DMS114 treated with DMSO at 0.1 percent for 48 hours (cell line): ENCODE measurements around the gene FOCAD.
"Not testable (repeated sequence)": the region's sequence is repeated elsewhere in the genome, so short reads cannot be mapped to it uniquely, and the experiment has no call there.

Experiments used
- DNase-seq: peaks from one replicate; lab custom pipeline; 2025; ENCODE audit not compliant: unreplicated experiment; lab: John Stamatoyannopoulos, UW

Gene FOCAD

DNA sequence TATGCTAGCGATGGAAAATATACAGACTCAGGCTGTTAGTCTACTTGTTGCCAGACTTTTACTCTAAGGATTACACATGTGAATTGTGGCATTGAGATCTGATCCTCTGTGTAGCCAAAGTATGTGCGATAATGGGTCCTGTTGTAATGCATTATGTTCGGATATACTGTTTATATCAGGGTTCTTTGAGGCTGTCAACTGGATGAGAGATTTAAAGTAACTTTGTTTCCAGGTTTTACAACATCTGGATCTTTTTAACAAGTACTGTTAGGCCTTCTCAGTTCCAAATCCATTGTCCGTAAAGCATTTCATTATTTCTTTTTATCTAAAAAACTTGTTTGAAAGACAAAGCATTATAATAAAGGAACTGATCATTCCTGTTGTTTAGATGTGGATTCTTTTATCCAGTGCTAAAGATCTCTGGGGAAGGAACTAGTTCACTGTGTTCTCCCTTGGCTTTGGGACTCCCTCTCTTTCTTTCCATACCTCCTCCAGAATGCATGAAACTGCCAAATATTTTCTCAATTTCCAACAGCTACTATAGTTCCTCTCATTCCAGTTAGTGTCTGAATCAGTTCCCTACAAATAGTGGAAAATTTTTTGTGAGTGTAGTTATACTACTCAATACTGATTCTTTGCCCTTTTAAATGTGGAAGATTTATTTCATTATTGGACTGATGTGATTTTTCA is 278.6 kb downstream of the FOCAD start:
- DNase-seq, result no peak

DNA sequence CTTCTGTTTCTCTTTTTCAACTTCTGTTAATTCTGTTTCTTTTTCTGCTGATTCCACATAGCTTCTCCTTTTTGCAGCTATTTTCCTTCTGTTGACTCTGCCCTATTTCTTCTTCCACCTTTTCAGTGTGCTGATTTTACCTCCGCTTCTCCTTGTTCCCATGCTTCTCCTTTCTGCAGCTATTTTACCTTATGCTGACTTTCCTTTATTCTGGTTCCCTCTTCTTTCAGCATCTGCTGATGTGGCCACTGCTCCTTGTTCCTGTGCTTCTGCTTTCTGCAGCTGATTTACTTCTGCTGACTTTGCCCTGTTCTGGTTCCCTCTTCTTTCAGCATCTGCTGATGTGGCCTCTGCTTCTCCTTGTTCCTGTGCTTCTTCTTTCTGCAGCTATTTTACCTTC is 288.6 kb downstream of the FOCAD start:
- DNase-seq, result no peak

DNA sequence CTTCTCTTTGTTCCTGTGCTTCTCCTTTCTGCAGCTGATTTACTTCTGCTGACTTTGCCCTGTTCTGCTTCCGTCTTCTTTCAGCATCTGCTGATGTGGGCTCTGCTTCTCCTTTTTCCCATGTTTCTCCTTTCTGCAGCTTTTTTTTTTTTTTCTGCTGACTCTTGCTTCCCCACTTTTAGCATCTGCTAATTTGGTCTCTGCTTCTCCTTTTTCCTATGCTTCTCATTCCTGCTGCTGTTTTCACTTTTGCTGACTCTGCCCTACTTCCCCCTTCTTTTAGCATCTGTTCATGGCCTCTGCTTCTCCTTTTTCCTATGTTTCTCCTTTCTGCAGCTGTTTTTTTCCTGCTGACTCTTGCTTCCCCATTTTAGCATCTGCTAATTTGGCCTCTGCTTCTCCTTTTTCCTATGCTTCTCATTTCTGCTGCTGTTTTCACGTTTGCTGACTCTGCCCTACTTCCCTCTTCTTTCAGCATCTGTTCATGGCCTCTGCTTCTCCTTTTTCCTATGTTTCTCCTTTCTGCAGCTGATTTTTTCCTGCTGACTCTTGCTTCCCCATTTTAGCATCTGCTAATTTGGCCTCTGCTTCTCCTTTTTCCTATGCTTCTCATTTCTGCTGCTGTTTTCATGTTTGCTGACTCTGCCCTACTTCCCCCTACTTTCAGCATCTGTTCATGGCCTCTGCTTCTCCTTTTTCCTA is 289.3 kb downstream of the FOCAD start:
- DNase-seq, result not testable (repeated sequence)

DNA sequence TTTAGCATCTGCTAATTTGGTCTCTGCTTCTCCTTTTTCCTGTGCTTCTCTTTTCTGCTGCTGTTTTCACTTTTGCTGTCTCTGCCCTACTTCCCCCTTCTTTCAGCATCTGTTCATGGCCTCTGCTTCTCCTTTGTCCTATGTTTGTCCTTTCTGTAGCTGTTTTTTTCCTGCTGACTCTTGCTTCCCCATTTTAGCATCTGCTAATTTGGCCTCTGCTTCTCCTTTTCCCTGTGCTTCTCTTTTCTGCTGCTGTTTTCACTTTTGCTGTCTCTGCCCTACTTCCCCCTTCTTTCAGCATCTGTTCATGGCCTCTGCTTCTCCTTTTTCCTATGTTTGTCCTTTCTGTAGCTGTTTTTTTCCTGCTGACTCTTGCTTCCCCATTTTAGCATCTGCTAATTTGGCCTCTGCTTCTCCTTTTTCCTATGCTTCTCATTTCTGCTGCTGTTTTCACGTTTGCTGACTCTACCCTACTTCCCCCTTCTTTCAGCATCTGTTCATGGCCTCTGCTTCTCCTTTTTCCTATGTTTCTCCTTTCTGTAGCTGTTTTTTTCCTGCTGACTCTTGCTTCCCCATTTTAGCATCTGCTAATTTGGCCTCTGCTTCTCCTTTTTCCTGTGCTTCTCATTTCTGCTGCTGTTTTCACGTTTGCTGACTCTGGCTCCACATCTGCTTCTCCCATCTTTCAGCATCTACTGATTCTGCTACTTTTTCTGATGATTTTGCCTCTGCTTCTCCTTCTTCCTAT is 290.3 kb downstream of the FOCAD start:
- DNase-seq, result not testable (repeated sequence)

DNA sequence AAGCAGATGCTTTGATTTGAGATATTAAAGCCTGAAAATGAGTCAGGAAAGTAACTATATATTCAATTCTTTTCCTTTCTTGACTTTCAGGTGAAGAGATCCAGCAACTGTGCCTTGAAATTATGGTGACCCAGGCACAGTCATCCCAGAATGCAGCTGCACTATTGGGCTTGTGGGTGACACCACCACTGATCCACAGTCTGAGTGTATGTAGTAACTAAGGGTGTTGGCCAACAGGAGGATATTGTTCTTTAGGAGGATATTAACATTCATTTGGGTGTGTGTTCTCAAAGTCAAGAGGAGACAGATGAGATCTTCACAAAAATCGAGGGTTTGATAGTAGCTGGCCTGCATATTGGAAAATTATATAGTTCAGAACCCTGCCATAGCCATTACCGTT is 294.2 kb downstream of the FOCAD start:
- DNase-seq, result no peak

DNA sequence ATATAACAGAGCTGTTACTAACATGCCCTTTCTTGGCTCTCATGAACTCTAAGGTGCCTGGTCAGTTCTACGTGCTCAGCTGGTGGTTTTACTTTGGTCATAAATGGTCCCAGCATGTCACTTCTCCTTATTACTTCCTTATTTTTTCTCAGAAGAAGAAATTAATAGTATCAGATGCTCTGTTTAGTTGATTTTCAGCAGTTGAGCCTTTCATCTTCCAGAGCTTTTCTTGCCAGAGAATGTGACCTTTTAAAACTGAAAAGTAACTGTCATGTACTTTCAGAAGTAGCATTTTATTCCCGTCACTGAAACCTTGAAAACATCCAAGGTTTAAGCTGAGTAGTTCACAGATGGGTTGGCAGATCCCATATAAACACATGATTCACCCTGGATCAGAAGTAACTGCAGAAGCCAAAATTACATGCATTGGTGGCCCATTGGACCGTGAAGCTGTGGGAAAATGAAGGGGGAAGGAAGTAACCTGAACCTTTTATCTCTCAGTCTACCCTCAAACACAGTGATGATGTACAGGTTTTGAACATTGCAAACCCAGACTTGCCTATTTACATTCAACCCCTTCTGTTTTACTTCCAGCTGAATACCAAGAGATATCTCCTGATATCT is 296.9 kb downstream of the FOCAD start:
- DNase-seq, result no peak

DNA sequence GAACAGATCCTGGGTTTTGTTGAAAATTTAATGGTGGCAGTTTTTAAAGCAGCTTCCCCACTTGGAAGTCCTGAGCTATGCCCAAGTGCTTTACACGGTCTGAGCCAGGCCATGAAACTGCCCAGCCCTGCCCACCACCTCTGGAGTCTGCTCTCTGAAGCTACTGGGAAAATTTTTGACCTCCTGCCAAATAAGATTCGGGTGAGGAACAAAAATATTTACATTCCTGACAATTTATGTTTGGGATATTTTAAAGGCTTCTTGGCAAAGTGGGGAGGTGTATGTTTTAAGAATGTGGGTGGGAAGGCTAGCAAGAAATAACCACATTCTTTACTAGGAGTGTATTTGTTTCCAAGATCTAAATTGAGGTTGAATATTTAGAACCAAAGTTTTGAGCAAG is 297.4 kb downstream of the FOCAD start:
- no peak for DNase-seq

DNA sequence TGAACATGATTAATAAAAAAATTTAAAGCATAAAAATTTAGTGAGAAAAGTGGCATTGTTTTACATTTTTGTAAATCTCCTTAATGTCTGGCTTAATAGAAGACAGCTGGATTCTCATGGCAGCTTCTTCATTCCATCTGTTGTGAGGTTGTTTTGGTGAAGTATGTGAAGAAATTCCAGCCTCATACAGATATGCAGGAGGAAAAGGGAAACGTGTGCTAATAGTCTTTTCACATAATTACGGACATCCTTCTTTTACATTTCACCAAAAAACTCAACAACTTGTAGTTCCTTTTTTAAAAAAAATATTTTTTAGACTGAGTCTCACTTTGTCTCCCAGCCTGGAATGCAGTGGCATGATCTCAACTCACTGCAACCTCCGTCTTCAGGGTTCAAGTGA is 300.4 kb downstream of the FOCAD start:
- no peak for DNase-seq

DNA sequence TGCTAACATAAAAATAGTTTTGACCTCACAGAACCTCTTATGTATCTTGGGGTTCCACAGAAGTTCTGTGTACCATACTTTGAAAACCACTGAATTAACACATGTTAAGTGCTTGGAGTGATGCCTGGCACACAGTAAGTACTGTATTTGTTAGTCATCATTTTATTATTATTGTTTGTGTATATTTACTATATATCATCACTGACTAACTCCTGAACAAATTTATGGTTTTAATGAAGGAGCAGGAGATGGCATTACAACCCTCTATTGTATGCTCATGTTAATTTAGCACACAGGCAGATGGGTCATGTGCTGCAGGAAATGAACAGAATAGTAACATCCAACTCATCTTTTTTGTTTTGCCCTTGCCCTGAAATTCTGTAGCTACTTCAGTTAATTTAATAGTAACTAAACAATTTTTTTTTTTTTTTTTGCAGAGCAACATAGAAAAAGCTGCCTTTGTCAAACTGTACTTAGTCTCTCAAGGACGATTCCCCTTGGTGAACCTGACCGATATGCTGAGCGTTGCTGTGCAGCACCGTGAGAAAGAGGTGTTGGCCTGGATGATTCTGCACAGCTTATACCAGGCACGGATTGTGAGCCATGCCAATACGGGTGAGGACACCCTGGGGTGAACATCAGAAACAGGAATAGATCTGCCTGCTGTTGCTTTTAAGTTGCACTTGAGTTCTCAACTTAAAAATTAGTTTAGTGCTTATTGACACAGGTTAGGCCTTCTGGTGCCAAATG is 302.0 kb downstream of the FOCAD start:
- no peak for DNase-seq

DNA sequence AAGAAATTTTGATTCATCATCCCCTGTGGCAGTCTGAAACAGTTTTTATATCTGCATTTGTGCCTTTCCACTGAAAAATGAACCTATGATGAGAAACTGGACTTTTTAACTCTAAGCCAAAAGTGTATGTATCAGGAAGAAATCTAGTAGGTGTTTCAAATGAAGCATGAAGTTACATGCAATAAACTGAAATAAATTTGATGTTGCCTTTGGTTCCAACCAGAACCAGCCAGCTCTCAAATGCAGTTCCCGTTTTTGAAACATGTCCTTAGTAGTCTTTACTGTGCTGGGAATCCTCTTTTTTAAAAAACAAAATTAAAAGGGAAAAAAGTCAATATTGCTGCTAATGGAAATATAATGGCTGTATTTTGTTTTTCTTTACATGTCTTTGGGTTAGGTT is 303.5 kb downstream of the FOCAD start:
- no peak for DNase-seq

DNA sequence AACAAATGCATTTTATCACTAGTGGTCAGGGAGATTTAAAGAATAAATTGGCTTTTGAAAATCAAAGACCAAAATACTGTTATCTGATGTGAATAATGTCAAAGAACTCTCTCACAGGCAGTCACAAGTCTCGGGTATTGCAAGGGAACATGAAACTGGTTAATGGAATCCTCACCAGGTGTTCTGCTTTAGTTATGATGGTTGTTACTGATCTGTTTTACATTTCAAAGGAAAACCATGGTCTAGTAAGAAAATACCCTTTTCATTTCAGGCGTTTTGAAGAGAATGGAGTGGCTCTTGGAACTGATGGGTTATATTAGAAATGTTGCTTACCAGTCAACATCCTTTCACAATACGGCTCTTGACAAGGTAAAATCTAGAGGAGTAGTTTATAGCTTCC is 304.0 kb downstream of the FOCAD start:
- DNase-seq, result no peak

DNA sequence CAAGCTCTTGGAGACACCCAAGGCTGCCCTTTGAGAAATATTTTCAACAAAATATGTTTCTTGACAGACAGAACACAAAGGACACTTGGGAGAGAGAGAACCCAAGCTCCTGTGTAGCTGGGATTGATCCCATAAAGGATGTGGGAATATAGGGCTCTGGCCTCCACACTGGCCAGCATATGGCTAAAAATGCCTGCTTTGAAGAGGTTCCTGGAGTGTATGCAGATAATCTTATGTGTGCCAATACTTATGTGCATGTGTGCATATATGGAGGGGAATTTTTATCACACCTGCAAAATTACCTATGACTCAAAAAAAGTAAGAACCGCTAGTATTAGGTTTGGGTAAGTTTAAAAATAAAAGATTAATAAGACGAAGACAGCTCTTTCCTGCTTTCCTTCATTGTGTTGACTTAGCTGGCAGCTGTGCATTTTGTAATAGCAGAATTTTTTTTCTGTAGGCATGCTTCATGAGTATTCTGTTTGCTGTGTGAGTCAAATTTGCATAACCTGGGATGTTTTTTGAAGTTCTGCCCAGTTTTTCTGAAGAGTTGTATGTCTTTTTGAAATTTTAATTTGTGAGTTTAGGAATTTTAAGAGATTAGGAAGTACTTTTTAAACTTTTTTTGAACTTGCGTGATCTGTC is 304.7 kb downstream of the FOCAD start:
- no peak for DNase-seq

DNA sequence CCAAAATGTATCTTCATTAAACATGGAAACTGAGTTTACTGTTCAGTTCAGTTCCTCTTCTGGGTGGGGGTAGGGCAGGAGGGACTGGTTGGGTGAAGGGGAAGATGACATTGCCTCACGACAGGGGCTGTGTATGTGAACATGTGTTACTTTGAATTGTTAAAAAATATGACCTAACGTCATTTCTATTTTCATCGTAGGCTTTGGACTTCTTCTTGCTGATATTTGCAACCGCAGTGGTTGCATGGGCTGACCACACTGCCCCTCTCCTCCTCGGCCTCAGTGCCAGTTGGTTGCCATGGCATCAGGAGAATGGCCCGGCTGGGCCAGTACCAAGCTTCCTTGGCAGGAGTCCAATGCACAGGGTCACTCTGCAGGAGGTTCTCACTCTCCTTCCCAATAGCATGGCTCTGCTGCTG is 305.9 kb downstream of the FOCAD start:
- no peak for DNase-seq

DNA sequence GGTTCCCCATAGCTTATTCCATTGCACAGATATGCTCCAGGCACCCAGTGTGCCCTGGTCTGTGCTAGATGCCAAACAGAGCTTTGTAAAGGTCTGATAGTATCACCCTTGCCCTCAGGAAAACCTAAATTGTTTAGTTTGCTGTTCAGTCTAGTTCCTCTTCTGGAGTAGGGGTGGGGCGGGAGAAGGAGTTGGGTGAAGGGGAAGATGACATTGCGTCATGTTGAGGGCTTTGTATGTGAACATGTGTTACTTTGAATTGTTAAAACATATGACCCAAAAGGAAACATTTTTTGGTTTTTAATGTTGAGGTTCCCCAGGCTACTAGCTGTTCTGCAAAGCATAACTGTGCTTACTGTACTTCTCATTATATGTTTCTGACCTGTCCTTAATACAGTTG is 306.8 kb downstream of the FOCAD start:
- no peak for DNase-seq

DNA sequence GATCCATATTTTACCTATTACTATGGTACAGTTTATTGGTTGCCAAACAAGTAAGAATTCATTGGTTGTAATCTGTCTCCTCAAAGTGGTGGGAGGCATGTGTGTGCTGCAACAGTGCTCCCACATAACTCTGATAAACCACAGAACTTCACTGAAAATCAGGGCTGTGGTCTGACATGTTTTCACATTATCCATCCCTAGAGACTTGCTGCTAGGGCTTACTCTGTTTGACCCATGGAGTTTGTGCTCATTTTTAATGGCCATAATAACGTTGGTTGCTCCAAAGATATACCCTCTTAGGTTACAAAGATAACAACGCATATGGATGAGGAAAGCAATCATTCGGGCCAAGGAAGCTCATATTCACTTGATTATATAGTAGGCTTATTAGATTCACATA is 310.4 kb downstream of the FOCAD start:
- no peak for DNase-seq

DNA sequence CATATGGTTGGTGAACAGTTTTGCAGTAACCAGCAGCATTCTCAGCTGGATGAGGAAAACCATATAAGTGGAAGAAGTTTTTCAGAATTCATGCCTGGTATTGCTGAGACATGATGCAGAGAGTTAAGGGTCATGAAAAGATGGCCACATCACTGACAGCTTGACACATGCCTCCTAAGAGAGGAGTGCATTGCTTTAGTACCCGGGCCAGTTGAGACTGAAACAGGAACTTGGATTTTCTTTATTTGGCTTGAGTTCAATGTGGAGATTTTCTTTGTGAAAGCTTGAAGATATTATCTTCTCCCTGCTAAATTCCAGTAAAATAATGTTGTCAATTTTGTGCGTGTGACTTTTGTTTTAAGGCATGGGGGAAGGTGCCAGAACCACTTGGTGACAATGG is 311.6 kb downstream of the FOCAD start:
- DNase-seq, result no peak

DNA sequence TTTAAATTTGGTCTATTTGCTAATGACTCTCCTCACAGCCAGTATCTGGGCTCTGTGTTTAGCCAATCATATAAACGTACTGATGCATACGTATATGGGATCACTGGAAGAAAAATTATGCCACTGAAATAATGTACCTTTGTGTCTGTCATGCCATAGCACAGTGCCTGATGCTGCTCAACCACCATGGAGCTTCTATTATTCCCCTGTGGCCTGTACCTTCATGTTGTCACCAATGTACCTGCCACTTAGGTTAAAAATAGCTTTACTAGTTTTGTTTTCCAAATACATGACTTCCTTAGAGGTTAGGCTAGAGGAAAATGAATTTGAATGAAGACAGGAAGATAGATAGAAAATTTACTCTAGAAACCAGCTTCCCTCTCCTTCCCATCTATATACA is 312.8 kb downstream of the FOCAD start:
- DNase-seq, result no peak

DNA sequence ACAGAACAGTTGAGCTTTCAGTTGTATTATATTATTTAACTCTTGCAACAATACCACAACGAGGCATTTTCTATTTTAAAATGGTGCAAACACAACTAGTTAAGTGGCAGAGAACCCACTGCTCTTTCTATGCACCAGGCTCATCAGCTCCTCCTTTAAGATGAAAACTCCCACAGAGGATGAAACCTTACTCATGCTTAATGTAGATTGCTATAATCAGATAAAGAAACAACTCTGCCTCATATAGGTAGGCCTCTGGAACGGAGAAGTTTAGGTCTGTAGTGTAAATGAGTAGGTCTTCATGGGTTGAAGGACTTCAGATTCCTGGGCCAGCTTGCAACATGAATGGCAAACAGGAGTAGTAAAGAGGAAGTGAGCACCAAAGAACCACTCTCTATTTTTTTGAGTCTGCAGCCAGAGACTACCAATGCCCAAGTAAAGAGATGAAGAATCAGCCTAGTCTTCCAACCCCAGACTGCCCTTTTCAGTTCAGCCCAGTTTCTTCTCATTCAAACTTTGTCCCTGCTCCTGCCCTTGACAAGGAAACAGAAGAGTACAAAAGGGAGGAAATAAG is 313.5 kb downstream of the FOCAD start:
- no peak for DNase-seq

DNA sequence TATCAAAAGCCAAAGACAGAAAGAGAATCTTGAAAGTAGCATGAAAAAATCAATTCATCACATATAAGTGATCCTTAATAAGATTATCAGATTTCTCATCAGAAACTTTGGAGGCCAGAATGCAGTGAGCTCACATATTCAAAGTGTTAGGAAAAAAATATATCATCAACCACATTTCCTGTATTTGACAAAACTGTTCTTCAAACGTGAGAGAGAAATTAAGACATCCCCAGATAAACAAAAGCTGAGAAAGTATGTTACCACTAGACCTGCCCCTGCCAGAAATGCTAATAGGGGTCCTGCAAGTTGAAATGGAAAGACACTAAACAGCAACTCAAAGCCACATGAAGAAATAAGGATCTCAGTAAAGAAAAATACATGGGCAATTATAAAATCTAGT is 317.5 kb downstream of the FOCAD start:
- DNase-seq, result no peak

DNA sequence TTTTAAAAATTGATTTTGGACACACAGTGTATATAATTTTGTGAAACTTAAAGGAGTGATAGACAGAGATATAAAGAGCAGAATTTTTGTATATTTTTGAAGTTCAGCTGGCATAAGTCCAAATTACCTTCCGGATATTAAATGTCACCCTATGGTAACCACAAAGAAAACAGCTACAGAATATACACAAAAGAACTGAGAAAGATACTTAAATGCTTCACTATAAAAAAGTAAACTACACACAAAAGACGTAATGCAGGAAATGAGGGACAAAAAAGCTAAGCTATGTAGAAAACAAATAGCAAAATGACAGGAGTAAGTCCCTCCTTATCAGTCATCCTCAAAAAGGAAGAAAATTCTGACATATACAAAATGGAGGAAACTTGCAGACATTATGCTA is 318.0 kb downstream of the FOCAD start:
- no peak for DNase-seq
